SK-N-MC (cell line): Measurements from ENCODE around the gene MS4A4E.

Source experiments
- EZH2 ChIP-seq: fragments of 200-600 bp; sonication (generic); IDR thresholded peaks from one replicate; pipeline ENCODE4 v1.6.1; 2017; ENCODE audit warnings: antibody characterized with exemption
- FOXP2 ChIP-seq: optimal IDR thresholded peaks from 2 replicates; pipeline ENCODE3; 2011; ENCODE audit warnings: mild to moderate bottlenecking, moderate library complexity; ENCODE audit not compliant: insufficient read depth; ENCODE audit errors: extremely low read length, control extremely low read depth
- POLR2AphosphoS5 ChIP-seq: IDR thresholded peaks from 2 replicates; pipeline ENCODE4 v1.6.1; 2012; ENCODE audit warnings: mild to moderate bottlenecking, low read depth, low read length, borderline replicate concordance

- TF ChIP-seq POLR2AphosphoS5 (no peak), EZH2 (no peak), FOXP2 (no peak)
These were observed 67.1 kb downstream of the MS4A4E start for GRCh38 chr11:60175860-60176275.
